ENCODE data around the gene TMEM117. TPM values are rescaled to one million over a fixed set of nuclear protein-coding genes. Genes with fewer than 3 reads are reported as not detected.

Gene TMEM117
- total and polyA plus RNA-seq, 2 donors (not counting 1 experiment from before 2014, with no cell fraction given): 2.0 to 10.4 TPM

- ATAC-seq (ENCODE audit: low read depth): no peak
- DNase-seq: no peak
Observed at GRCh38 chr12:44224399-44225148, 388.7 kb downstream of the TMEM117 start.

DNA sequence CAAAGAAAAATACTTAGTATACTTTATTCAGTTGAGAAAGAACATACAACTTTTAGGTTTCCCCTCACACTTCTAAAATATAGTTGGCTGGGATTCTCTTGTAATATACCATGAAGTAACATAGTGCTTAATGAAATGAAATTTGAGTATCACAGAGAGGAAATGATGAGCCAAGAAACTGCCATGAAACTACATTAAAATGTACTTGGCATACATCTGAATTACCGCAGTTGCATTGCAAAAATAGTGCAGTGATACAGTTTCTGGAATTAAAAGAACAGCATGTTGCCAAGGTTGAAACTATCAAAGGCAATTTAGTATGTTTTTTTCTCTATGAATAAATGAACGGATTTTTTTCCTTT lies 389.2 kb downstream of the TMEM117 start:
- POLR2A ChIA-PET: no interaction called here
- CTCF ChIA-PET: no interaction called here
- DNase-seq: no peak

More at GRCh38 chr12:44224399-44225148, 388.7 kb downstream of the TMEM117 start:
- no peaks in the 10 kb centered on the region for H3K79me2 ChIP-seq (ENCODE audit: control insufficient read depth, insufficient read depth, low read length)
- H3K4me3 ChIP-seq (ENCODE audit: control extremely low read depth in 1 of 5, extremely low read depth in 1 of 5, insufficient read depth in 1 of 5, low read depth in 2 of 5, low read length in 4 of 5): no peak overlapping the region
- TF ChIP-seq, protein P1, sequence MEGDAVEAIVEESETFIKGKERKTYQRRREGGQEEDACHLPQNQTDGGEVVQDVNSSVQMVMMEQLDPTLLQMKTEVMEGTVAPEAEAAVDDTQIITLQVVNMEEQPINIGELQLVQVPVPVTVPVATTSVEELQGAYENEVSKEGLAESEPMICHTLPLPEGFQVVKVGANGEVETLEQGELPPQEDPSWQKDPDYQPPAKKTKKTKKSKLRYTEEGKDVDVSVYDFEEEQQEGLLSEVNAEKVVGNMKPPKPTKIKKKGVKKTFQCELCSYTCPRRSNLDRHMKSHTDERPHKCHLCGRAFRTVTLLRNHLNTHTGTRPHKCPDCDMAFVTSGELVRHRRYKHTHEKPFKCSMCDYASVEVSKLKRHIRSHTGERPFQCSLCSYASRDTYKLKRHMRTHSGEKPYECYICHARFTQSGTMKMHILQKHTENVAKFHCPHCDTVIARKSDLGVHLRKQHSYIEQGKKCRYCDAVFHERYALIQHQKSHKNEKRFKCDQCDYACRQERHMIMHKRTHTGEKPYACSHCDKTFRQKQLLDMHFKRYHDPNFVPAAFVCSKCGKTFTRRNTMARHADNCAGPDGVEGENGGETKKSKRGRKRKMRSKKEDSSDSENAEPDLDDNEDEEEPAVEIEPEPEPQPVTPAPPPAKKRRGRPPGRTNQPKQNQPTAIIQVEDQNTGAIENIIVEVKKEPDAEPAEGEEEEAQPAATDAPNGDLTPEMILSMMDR (IDR thresholded peaks at IDR 0.05): no peak
- Mint-ChIP-seq H3K27ac (no peak overlapping the region), H3K4me3 (no peak overlapping the region), H3K9me3 (ENCODE audit: insufficient read depth) (no peaks in the 10 kb centered on the region), H3K27me3 (no peaks in the 10 kb centered on the region), H3K4me1 (no peaks in the 10 kb centered on the region)
- no peak overlapping the region for H3K4me2 ChIP-seq (replicated peaks; ENCODE audit: low read depth, low read length, poor library complexity, severe bottlenecking)
- H3K36me3 ChIP-seq (replicated peaks in 1 of 2; ENCODE audit: control extremely low read depth in 1 of 2, control insufficient read depth in 1 of 2, extremely low read depth in 1 of 2, insufficient read depth in 2 of 2, low read length in 1 of 2): no peaks in the 10 kb centered on the region
- H3K4me1 ChIP-seq (ENCODE audit: control insufficient read depth in 2 of 2, insufficient read depth in 2 of 2, low read length in 2 of 2): no peaks in the 10 kb centered on the region
- H3K9me3 ChIP-seq (ENCODE audit: control extremely low read depth in 1 of 3, control insufficient read depth in 2 of 3, insufficient read depth in 1 of 3, low read length in 2 of 3): no peaks in the 10 kb centered on the region
- no peaks in the 10 kb centered on the region for H4K20me1 ChIP-seq (ENCODE audit: control insufficient read depth, insufficient read depth, low read length, poor library complexity, severe bottlenecking)
- WGBS (ENCODE audit: insufficient coverage): no CpG with 5 or more reads among the region's 4 CpGs
- H3K9ac ChIP-seq (ENCODE audit: low read length): no peak overlapping the region
- ChIA-PET POLR2A (no interaction called here), CTCF (no interaction called here)
- intact Hi-C loops (cut with micrococcal nuclease): no loop called here
- H2AFZ ChIP-seq (ENCODE audit: insufficient read depth, low read depth, low read length, poor library complexity, severe bottlenecking): no peak overlapping the region
- no peak overlapping the region for H3K27ac ChIP-seq (ENCODE audit: low read length in 2 of 2)
- no peaks in the 10 kb centered on the region for H3K27me3 ChIP-seq (replicated peaks in 1 of 4; ENCODE audit: control extremely low read depth in 1 of 4, control insufficient read depth in 3 of 4, insufficient read depth in 4 of 4, low read length in 3 of 4)

More for the DNA sequence above, 389.2 kb downstream of the TMEM117 start:
- Histone ChIP-seq H3K27me3 (replicated peaks in 1 of 4; ENCODE audit: control extremely low read depth in 1 of 4, control insufficient read depth in 3 of 4, insufficient read depth in 4 of 4, low read length in 3 of 4) (no peaks in the 10 kb centered on the region), H4K20me1 (ENCODE audit: control insufficient read depth, insufficient read depth, low read length, poor library complexity, severe bottlenecking) (no peaks in the 10 kb centered on the region), H3K4me2 (replicated peaks; ENCODE audit: low read depth, low read length, poor library complexity, severe bottlenecking) (no peak overlapping the region), H3K27ac (ENCODE audit: low read length in 2 of 2) (no peak overlapping the region), H3K4me3 (ENCODE audit: control extremely low read depth in 1 of 5, extremely low read depth in 1 of 5, insufficient read depth in 1 of 5, low read depth in 2 of 5, low read length in 4 of 5) (no peak overlapping the region), H3K9me3 (ENCODE audit: control extremely low read depth in 1 of 3, control insufficient read depth in 2 of 3, insufficient read depth in 1 of 3, low read length in 2 of 3) (no peaks in the 10 kb centered on the region), H3K4me1 (ENCODE audit: control insufficient read depth in 2 of 2, insufficient read depth in 2 of 2, low read length in 2 of 2) (no peaks in the 10 kb centered on the region), H3K79me2 (ENCODE audit: control insufficient read depth, insufficient read depth, low read length) (no peaks in the 10 kb centered on the region), H2AFZ (ENCODE audit: insufficient read depth, low read depth, low read length, poor library complexity, severe bottlenecking) (no peak overlapping the region), H3K36me3 (replicated peaks in 1 of 2; ENCODE audit: control extremely low read depth in 1 of 2, control insufficient read depth in 1 of 2, extremely low read depth in 1 of 2, insufficient read depth in 2 of 2, low read length in 1 of 2) (no peaks in the 10 kb centered on the region), H3K9ac (ENCODE audit: low read length) (no peak overlapping the region)
- intact Hi-C loops (cut with micrococcal nuclease): no loop called here
- Mint-ChIP-seq H3K4me1 (no peaks in the 10 kb centered on the region), H3K9me3 (ENCODE audit: insufficient read depth) (no peaks in the 10 kb centered on the region), H3K27me3 (no peaks in the 10 kb centered on the region), H3K4me3 (no peak overlapping the region), H3K27ac (no peak overlapping the region)
- no peak for ATAC-seq (ENCODE audit: low read depth)
- WGBS (ENCODE audit: insufficient coverage): no CpG with 5 or more reads among the region's 2 CpGs
- TF ChIP-seq EZH2 (IDR thresholded peaks at IDR 0.05; ENCODE audit: borderline replicate concordance, insufficient read depth, low read depth, low read length, poor library complexity, severe bottlenecking): no peak
- TF ChIP-seq, protein P1 (IDR thresholded peaks at IDR 0.05): no peak

All from B cell (primary cell).